Stimulated activated CD8-positive, alpha-beta memory T cell treated with anti-CD3 and anti-CD28 coated beads, Interleukin-7, amount 100 ng/mL, for 48 hours (primary cell): ENCODE results near the gene LRP11.
"Not testable (repeated sequence)": the region's sequence is repeated elsewhere in the genome, so short reads cannot be mapped to it uniquely, and the experiment has no call there.

Source experiments
- DNase-seq, 2 donors: peaks; one replicate each; pipeline ENCODE4 v3.0.0-alpha.2; 2020; ENCODE audit warnings: low read depth in 1 of 2; ENCODE audit errors: extremely low read depth in 1 of 2

Gene LRP11

GRCh38 chr6:149869275-149869892 lies 5.2 kb upstream of the LRP11 start:
- no peak for DNase-seq

GRCh38 chr6:149867876-149868640 lies 3.9 kb upstream of the LRP11 start:
- no peak for DNase-seq

- DNase-seq: no peak
Observed at GRCh38 chr6:149864578-149865535, 698 bp upstream of the LRP11 start.

GRCh38 chr6:149862922-149863697 lies 1.0 kb downstream of the LRP11 start:
- DNase-seq: peak in 1 of 2 donors; percentile 19

- DNase-seq: not testable (repeated sequence)
Observed at GRCh38 chr6:149862424-149862738, 1.8 kb downstream of the LRP11 start.

DNA sequence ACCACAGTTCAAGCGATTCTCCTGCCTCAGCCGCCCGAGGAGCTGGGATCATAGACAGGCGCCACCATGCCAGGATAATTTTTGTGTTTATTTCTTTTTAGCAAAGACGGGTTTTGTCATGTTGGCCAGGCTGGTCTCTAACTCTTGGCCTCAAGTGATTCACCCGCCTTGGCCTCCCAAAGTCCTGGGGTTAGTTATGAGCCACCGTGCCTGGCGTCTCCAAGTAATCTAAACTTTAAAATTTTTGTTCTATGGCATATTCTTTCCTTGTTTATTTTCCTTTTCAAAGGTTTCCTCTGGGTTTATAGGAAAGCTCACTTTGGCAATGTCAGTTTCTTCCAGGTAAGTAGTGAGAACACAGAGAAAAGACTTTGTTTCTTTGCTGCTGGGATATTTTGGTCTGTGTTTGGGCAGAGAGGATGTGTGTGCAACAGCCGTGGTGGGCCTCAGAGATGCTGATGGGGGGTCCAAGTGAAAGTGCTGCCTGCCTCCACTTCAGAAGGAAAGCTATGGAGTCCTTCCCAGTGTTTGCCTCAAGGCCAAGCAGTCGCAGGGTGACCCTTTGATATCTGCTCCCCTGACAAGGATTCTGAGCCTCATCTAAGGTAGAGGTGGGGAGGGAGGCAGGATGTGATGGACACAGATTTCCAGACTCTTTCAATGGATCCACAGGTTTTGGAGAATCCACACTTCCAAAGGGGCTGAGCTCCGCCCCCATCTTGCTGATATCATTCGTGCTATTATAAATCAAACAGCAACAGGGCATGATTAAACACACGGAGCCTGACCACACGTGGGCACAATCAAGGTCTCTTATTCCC lies 2.3 kb downstream of the LRP11 start:
- DNase-seq: no peak

- no peak for DNase-seq
Observed at GRCh38 chr6:149860834-149861602, 3.1 kb downstream of the LRP11 start.

GRCh38 chr6:149860513-149860833 lies 3.7 kb downstream of the LRP11 start:
- no peak for DNase-seq

GRCh38 chr6:149859938-149860337 lies 4.2 kb downstream of the LRP11 start:
- DNase-seq: no peak

- no peak for DNase-seq
Observed at GRCh38 chr6:149859368-149859767, 4.8 kb downstream of the LRP11 start.

- no peak for DNase-seq
Observed at GRCh38 chr6:149857541-149857940, 6.6 kb downstream of the LRP11 start.

DNA sequence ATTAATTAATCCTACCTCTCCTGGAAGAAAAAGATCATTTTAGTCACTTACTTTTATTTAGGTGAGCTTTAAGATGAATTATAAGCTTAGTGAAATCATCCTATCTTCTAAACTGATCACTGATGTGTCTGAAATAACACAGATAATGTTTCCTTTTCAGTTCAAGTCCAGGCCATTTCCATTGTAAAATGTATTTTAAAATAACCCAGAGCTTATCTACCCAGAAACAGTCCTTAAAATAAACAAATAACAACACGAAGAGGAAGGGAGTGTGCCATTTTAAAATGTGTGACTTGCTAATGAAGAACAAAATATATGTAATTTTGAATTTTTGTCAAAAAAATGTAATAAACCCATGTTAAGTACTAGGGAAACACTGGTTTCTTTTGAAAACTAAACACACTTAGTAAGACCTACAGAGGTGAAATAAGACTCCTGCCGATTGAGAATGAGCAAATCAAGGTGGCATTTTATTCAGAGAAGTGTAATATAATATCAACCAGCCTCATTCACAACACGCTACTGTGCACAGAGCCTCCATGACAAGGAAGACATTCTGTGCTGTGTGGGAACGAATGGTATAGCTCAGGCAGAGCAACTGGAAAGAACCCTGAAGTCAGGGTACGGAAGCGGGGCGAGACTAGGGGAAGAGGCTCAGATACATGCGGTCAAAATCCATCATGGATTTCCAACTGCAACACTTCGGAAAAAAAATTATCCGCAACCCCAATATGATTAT lies 7.7 kb downstream of the LRP11 start:
- no peak for DNase-seq

DNA sequence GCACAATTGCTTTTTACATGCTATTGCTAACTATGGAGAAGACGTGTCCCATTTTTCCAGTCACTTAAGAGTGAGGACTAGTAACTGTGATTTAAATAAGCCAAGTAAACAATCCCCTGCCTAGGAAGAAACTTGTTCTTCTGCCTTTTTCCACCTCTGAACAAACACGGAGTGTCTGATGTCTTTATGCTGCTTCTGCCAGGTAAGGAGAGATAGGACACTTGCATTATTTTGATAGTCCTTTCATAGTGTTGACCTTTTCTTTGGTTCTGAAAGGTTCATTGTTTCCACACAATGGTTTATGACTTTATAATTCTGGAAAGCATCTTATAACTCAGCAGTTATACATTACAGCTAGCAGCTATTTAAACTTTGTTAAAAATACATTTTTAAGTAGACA lies 8.4 kb downstream of the LRP11 start:
- DNase-seq: no peak

GRCh38 chr6:149855040-149855654 lies 9.0 kb downstream of the LRP11 start:
- no peak for DNase-seq

DNA sequence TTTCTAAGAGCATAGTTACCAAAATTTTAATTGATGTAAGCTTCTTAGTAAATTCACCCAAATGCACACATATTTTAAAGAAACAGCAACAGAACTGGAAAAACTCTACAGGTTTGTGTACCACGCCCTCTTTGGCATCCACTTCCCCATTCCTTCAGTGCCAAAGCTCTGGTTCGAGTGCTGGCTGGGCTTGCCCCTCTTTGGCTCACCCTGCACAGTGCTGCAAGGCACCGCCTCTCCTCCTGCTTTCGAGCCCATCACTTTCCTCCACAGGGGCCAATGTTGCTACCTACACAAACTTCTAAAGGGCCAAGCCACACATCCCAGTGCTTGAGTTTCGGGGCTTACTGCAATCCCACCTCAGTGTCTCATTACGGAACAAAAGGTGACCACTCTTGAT lies 9.6 kb downstream of the LRP11 start:
- no peak for DNase-seq

- not testable (repeated sequence) for DNase-seq
Observed at GRCh38 chr6:149854017-149854416, 10.1 kb downstream of the LRP11 start.

- no peak for DNase-seq
Observed at GRCh38 chr6:149852881-149853280, 11.3 kb downstream of the LRP11 start.

- DNase-seq: no peak
Observed at GRCh38 chr6:149852180-149852579, 12.0 kb downstream of the LRP11 start.
